Fibroblast of mammary gland (primary cell): Measurements from ENCODE around the gene SEMA3C.

Source experiments
- DNase-seq: peaks from one replicate; pipeline ENCODE4 v3.0.0-alpha.2; 2010; ENCODE audit warnings: low read depth
- H3K4me3 ChIP-seq: 2 replicates; pipeline ENCODE4 v1.5.1; 2011; ENCODE audit warnings: low read depth, mild to moderate bottlenecking, low read length, moderate library complexity; ENCODE audit not compliant: control insufficient read depth
- TF ChIP-seq, protein P1 (sequence below): conservative IDR thresholded peaks from 2 replicates; pipeline ENCODE4 v1.5.1; 2011; ENCODE audit warnings: low read depth, low read length, inconsistent platforms; ENCODE audit not compliant: control insufficient read depth, insufficient read depth

Gene SEMA3C

DNA sequence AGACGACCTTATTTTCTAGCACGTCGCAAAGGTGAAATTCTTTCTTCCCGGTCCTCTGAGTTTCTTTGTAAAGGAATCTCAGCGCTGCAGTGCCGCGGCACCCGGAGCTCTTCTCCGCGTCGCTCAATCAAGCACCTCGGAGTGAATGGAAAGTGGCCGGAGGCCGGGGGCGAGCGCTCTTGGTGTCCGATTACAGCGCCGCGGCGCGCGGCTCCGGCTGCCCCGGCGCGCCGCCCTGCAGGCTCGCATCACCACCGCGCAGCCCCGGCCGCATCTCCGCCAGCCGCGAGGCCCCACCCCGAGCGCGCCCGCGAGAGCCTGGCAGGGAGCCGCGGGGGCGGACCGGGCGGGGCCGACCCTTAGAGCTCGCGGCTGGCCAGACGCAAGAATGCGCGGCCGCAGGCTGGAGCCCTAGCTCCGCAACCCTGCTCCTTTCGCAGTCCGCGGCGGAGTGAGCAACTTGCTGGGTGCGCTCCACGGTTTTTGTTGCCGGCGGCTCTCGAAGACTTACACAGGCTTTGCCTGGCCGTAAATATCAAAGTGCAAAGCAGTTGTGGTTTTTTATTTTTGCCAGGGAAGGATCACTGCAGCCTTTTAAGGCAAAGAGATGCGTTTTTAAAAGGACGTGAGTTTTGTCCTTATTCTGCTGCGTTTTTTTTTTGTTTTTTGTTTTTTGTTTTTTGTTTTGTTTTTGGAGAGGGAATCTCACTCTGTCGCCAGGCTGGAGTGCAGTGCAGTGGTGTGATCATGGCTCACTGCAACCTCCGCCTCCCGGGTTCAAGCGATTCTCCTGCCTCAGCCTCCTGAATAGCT, at the start of gene SEMA3C:
Gene SEMA3C (minus strand): TSS at position 143 of the 813 bp plus-strand sequence. CDS start 2,270 bp downstream, outside the sequence.
- TF ChIP-seq, protein P1, sequence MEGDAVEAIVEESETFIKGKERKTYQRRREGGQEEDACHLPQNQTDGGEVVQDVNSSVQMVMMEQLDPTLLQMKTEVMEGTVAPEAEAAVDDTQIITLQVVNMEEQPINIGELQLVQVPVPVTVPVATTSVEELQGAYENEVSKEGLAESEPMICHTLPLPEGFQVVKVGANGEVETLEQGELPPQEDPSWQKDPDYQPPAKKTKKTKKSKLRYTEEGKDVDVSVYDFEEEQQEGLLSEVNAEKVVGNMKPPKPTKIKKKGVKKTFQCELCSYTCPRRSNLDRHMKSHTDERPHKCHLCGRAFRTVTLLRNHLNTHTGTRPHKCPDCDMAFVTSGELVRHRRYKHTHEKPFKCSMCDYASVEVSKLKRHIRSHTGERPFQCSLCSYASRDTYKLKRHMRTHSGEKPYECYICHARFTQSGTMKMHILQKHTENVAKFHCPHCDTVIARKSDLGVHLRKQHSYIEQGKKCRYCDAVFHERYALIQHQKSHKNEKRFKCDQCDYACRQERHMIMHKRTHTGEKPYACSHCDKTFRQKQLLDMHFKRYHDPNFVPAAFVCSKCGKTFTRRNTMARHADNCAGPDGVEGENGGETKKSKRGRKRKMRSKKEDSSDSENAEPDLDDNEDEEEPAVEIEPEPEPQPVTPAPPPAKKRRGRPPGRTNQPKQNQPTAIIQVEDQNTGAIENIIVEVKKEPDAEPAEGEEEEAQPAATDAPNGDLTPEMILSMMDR: no peak
- peak within 1 kb of the TSS; percentile 94 for H3K4me3 ChIP-seq
- peak; percentile 94 for DNase-seq

DNA sequence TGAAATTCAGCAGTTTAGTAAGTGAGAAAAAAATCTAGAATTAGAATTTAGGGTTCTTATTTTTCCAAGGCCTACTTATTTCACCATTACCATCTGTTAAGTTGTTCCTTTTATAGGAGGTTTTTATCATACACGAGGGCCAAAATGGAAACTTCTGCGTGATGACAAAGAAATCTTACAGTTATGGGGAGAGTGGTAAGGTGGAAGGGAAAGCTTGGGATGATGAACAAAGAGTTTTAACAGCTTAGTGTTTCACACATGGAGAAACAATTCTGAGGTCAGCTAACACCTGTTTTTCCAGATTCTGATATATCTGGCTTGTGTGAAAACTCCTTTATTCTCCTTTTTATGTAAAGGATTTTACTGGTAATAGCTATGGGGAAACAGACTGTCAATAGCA, 49.8 kb upstream of the SEMA3C start:
- TF ChIP-seq, protein P1: no peak
- no peak overlapping the region for H3K4me3 ChIP-seq
- no peak for DNase-seq

DNA sequence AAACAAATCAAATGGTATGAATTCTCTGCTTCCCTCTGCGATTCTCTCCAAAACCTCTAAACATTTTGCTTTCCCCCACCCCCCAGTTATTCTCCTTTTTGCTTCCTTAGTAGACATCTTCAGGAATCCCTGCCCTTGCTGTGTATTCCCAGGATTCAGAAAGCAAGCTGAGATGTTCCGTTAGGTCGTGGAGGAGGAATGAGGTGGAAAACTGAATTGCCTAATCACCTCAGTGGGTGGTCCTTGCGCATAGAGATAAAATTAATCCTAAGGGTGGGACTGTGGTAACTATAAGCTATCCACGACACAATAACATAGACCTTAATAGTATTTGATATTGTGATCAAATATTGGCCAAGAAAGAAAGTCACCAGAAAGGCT, 49.1 kb upstream of the SEMA3C start:
- peak; percentile 12 for DNase-seq
- TF ChIP-seq, protein P1: no peak
- H3K4me3 ChIP-seq: no peak overlapping the region

DNA sequence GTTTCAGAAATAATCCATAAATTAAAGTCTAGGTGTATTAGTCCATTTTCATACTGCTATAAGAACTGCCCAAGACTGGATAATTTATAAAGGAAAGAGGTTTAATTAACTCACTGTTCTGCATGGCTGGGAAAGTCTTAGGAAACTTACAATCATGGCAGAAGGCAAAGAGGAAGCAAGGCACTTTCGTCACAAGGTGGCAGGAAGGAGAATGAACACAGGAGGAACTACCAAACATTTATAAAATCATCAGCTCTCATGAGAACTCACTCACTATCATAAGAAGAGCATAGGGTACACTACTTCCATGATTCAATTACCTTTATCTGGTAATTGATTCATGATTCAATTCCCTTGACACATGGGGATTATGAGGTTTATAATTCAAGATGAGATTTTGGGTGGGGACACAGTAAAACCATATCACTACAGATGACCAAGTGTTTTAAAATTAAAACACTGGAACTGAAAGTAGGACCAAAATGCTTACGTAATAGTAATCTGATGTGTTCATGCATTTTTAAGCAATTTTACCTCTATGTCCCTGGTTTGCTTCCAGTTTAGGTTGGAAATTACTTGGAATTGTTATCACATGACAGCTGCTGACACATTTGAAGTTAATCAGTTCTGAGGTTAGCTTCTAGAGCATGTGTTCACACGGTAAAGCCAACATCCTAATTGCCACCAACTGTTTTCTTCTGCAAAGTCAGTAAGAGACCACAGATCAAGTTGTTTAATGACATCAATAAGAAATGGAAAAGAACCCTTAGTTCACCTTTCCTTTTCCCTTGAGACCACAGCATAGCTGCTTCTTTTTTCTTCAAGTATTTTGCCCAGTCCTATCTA, 48.4 kb upstream of the SEMA3C start:
- no peak overlapping the region for H3K4me3 ChIP-seq
- DNase-seq: peak; percentile 55
- TF ChIP-seq, protein P1: no peak

DNA sequence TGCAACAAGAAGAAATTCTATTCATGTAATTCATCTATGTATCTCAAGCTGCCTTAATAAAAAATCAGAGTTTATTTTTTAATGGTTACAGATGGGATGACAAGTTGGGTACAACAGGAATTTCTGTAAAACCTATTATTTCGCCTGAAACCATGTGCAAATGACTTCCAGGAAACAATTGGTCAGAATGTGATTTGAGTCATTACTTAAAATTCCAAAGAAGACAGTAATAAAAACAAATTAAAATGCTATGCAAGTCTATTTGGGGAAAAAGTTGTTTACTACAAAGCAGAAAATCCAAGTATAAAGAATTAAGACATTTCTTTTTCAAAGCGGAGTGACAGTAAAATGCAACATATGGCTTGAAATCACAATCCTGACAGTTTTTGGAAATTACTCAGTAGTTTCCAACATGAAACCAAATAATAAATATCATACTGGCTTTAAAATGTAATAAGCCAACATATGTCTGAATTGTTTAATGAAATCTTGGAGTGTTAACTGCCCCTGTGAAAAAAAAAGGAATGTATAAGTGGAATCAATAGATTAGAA, 41.5 kb upstream of the SEMA3C start:
- TF ChIP-seq, protein P1: no peak
- H3K4me3 ChIP-seq: no peak overlapping the region
- DNase-seq: peak; percentile 50

DNA sequence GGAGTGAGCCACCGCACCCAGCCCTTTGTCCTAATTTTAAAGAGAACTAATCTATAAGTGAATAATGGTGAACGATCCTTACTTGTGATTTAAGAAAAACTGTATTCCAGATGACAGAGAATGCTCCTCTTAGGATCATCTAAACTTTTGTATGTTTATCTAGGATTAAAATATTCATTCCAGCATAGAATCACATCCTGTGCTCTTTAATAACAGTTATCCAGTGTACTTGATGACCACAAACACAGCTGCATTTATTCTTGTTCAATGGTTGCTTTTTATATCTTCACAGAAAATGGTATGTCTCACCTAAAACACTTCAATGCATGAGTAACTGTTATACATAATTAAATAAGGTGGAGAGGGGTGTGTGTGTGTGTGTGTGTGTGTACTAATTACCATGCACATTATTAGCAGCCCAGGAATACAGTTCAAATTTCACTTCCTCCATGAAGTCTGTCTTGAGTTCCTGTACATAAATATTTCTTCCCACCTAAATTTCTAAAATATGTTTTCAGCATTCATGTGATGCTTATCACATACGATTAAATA, 38.5 kb upstream of the SEMA3C start:
- TF ChIP-seq, protein P1: no peak
- H3K4me3 ChIP-seq: no peak overlapping the region
- no peak for DNase-seq
